Body of pancreas (tissue), 4 donors: Measurements from ENCODE around the gene PKNOX2. TPM values are rescaled to one million over a fixed set of nuclear protein-coding genes. Genes with fewer than 3 reads are reported as not detected.

Experiments
- ATAC-seq: fragments of 150-250 bp; one replicate; pipeline ENCODE4 v1.9.1; 2016
- DNase-seq, 4 donors: peaks; one replicate each; pipeline ENCODE4 v3.0.0-alpha.2; 2019
- H3K27ac ChIP-seq, 4 donors: fragments of 200-600 bp; sonication (generic); 1 replicate in 3 of 4; 2 replicates in 1 of 4; pipeline versions ENCODE4 v1.5.1 to v1.6.1; 2016 to 2019; ENCODE audit warnings: mild to moderate bottlenecking in 1 of 4, mixed read lengths in 1 of 4, moderate library complexity in 1 of 4
- H3K27me3 ChIP-seq, 2 donors: fragments of 200-600 bp; sonication (generic); one replicate each; pipeline ENCODE4 v1.6.0; 2016; ENCODE audit warnings: mild to moderate bottlenecking in 1 of 2
- H3K36me3 ChIP-seq, 2 donors: fragments of 200-600 bp; sonication (generic); replicated peaks in 1 of 2; 2 replicates each; pipeline ENCODE4 v1.5.1; 2016; ENCODE audit warnings: low read depth in 2 of 2; ENCODE audit not compliant: insufficient read depth in 1 of 2
- H3K4me1 ChIP-seq: fragments of 200-600 bp; sonication (generic); one replicate; pipeline ENCODE4 v1.6.0; 2016
- H3K4me3 ChIP-seq, 2 donors: fragments of 200-600 bp; sonication (generic); 1 replicate in 1 of 2; 2 replicates in 1 of 2; pipeline ENCODE4 v1.5.1; 2016 to 2019
- H3K9me3 ChIP-seq, 3 donors: fragments of 200-600 bp; sonication (generic); 1 replicate in 2 of 3; 2 replicates in 1 of 3; pipeline ENCODE4 v1.5.1; 2016
- POLR2A ChIP-seq, 3 donors: fragments of 450-650 bp; IDR thresholded peaks; one replicate each; pipeline ENCODE4 v1.6.1; 2016; ENCODE audit warnings: antibody characterized with exemption in 3 of 3, mild to moderate bottlenecking in 2 of 3
- WGBS, 2 donors: methylation state at CpG; one replicate each; pipeline ENCODE4 v1.1.5; 2017; 5-methylcytosine and 5-hydroxymethylcytosine counted together
- intact Hi-C: fragments of 100-400 bp; cut with DNase I; formaldehyde crosslinking; loops from one replicate; pipeline ENCODE4 v1.15.1; 2023
- total RNA-seq, 2 donors: library from RNA; depleted of rRNA; stranded (reverse); fragments of >200 nt; gene quantifications; one replicate each; pipeline ENCODE4 v1.1.0, GENCODE V29; 2016
- TF ChIP-seq, protein P1 (sequence below), 7 experiments: fragments of 450-650 bp in 4 of 7; fragments of 200-600 bp in 3 of 7; sonication (generic) in 3 of 7; IDR thresholded peaks; one replicate each; pipeline ENCODE4 v1.5.1; 2016 to 2019; ENCODE audit warnings: antibody characterized with exemption in 7 of 7

Gene PKNOX2
- total RNA-seq, 2 donors from 2014 or later, result 4.2 to 4.9 TPM

DNA sequence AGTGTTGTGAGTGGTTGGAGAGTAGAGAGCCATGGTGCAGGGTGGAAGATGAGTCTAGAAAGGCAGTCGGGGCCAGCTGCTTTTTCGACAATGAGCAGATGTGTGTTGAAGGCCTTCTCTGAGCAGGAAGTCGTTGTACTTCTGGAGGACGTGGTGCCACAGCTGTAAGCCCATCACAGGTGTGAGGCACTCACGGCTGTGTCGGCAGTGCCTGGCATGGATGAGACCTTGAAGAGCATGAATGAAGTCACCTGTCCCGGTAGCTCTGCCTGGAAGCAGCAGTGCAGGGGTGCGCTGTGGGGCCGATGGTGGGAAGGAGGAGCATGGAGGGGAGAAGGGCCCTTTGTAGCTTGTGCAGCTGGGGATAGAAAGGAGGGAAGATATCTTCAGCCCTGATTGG is 165.2 kb downstream of the PKNOX2 start:
- intact Hi-C loops, result no loop called here

DNA sequence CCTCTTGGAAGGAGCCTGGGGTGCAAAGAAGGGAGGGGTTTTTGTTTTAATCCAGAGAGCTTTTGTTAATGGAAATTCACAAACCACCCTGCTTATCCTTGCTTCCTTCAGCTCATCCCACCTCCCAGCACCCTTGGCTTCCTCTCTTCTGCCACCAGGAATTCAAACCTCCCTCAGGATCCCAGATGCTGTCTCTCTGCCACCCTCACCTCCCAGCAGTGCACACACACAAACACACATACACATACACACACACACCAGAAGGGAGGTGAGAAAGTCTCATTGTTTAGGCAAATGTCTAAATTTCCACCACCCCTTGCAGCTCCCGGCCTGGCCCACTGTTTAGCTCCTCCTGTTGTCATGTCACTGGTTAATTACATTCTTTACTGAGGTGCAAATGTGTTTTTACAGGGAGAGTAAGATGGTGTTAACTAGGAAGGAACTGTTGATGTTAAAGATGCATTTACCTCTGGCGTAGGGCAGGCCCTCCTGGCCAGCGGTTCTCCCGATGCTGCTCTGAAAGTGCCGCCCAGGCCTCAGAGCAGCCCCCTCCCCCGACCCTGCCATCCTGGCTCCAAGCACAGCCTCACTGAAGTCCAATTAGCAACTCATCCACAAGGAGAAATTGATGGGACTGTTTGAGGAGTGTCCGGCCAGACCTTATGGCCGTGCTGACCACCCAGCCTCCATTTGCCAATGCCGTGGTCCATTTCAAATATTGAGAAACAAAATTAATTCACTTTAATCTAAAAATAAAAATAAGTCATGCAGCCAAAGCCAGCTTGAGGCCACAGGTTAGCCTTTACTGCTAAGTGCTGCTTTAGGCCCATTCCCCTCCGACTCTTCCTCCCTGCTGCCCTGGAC is 166.1 kb downstream of the PKNOX2 start:
- H3K4me1 ChIP-seq, result no peaks in the 10 kb centered on the region
- intact Hi-C loops, result no loop called here
- WGBS, 2 donors, result 89 to 93% methylated on average over 10 of the region's 10 CpGs
- no peak overlapping the region for H3K4me3 ChIP-seq
- no peaks in the 10 kb centered on the region for H3K27me3 ChIP-seq
- DNase-seq, result no peak
- H3K36me3 ChIP-seq, result no peaks in the 10 kb centered on the region
- no peak overlapping the region for H3K27ac ChIP-seq
- ATAC-seq, result no peak
- no peak for TF ChIP-seq POLR2A (IDR thresholded peaks at IDR 0.05)
- TF ChIP-seq, protein P1, sequence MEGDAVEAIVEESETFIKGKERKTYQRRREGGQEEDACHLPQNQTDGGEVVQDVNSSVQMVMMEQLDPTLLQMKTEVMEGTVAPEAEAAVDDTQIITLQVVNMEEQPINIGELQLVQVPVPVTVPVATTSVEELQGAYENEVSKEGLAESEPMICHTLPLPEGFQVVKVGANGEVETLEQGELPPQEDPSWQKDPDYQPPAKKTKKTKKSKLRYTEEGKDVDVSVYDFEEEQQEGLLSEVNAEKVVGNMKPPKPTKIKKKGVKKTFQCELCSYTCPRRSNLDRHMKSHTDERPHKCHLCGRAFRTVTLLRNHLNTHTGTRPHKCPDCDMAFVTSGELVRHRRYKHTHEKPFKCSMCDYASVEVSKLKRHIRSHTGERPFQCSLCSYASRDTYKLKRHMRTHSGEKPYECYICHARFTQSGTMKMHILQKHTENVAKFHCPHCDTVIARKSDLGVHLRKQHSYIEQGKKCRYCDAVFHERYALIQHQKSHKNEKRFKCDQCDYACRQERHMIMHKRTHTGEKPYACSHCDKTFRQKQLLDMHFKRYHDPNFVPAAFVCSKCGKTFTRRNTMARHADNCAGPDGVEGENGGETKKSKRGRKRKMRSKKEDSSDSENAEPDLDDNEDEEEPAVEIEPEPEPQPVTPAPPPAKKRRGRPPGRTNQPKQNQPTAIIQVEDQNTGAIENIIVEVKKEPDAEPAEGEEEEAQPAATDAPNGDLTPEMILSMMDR (IDR thresholded peaks at IDR 0.05), result no peak
- no peaks in the 10 kb centered on the region for H3K9me3 ChIP-seq

More for the DNA sequence above, 165.2 kb downstream of the PKNOX2 start:
- H3K27me3 ChIP-seq, result no peaks in the 10 kb centered on the region
- ATAC-seq, result no peak
- no peak overlapping the region for H3K4me3 ChIP-seq
- 66% methylated on average over 9 of the region's 9 CpGs for WGBS, 2 donors
- no peaks in the 10 kb centered on the region for H3K4me1 ChIP-seq
- no peaks in the 10 kb centered on the region for H3K9me3 ChIP-seq
- no peaks in the 10 kb centered on the region for H3K36me3 ChIP-seq
- DNase-seq, result no peak
- no peak overlapping the region for H3K27ac ChIP-seq
- TF ChIP-seq POLR2A (IDR thresholded peaks at IDR 0.05), result no peak
- TF ChIP-seq, protein P1 (IDR thresholded peaks at IDR 0.05), result no peak

DNA sequence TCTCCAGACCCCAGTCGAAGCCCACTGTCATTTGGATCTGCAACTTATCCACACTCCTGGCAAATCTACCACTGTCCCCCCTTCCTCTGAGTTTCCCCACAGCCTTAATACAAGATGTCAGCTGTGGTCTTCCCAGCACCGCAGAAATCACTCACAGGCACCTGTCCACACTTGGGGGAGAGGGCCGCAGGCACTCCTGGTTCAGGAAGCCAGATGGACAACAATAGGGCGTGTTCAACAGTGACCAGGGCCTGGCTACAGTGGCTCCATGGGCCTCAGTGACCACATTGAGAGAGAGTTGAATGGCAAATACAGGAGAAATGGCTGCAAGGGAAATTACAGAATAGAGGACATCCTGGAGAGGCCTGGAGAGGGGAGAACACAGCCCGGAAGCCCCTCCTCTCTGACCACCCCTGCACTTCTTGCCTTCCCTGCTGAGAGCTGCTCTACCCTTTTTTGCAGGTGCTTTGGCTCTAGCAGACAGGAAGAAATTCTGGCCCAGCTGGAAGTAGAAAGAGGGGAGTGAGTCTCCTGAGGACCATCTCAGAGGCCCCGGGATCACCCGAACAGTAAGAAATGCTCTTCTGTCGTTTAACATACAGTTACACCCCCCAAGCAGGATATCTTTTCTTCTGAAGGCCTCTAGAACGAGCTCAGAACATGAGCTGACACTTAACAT is 166.9 kb downstream of the PKNOX2 start:
- H3K9me3 ChIP-seq, result no peaks in the 10 kb centered on the region
- ATAC-seq, result no peak
- 66 to 78% methylated on average over 8 to 9 of the region's 9 CpGs for WGBS, 2 donors

DNA sequence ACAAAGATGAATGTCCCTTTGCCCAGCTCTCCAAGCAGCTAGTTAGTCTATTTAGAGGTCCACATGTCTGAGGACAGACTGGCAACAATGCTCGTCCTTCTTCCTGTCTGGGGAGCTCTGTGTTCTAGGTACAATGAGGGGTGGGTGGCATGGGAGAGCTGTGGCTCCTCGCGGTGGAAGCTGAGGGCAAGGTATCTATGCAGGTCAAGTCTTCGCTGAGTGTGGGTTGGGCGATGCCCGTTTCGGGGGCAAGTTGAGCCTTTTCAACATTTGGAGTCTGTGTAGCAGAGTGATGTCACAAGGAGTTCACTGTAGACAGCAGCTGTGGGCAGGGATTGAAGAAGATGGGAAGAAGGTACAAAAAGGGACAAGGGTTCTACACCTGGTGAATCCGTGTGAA is 168.3 kb downstream of the PKNOX2 start:
- H3K4me3 ChIP-seq, result no peak overlapping the region
- H3K36me3 ChIP-seq, result no peaks in the 10 kb centered on the region
- intact Hi-C loops, result no loop called here
- no peak overlapping the region for H3K27ac ChIP-seq
- DNase-seq (no peak), ATAC-seq (no peak)
- WGBS, 2 donors, result 86 to 91% methylated on average over 8 of the region's 8 CpGs
- H3K4me1 ChIP-seq, result no peaks in the 10 kb centered on the region
- no peak for TF ChIP-seq POLR2A (IDR thresholded peaks at IDR 0.05)
- TF ChIP-seq, protein P1 (IDR thresholded peaks at IDR 0.05), result no peak
- no peaks in the 10 kb centered on the region for H3K9me3 ChIP-seq
- no peaks in the 10 kb centered on the region for H3K27me3 ChIP-seq

More for the DNA sequence above, 166.9 kb downstream of the PKNOX2 start:
- no peaks in the 10 kb centered on the region for H3K27me3 ChIP-seq
- H3K36me3 ChIP-seq, result no peaks in the 10 kb centered on the region
- no peak for TF ChIP-seq POLR2A (IDR thresholded peaks at IDR 0.05)
- TF ChIP-seq, protein P1 (IDR thresholded peaks at IDR 0.05), result no peak
- intact Hi-C loops, result no loop called here
- H3K27ac ChIP-seq, result no peak overlapping the region
- no peak overlapping the region for H3K4me3 ChIP-seq
- no peaks in the 10 kb centered on the region for H3K4me1 ChIP-seq
- DNase-seq, result no peak
